Epithelial cell of umbilical artery (primary cell): ENCODE measurements around the gene EPHB3. TPM values are rescaled to one million over a fixed set of nuclear protein-coding genes. Genes with fewer than 3 reads are reported as not detected.

Experiments
- total RNA-seq: library from RNA; depleted of rRNA; stranded (reverse); fragments of >200 nt; gene quantifications from 2 replicates; pipeline ENCODE4 v1.2.3, GENCODE V29; 2014

The EPHB3 gene
- 0.15 TPM in 1 of 2 replicates, not detected in the other for total RNA-seq

GRCh38 chr3:184561061-184561912 is at the start of gene EPHB3:
EPHB3 (plus strand) TSS chr3:184561785; CDS start chr3:184562236, 451 bp downstream.

Other genes starting within 250 kb of the EPHB3 start
- 222 and 225 TPM in 2 replicates for gene EIF4G1, start 247.2 kb upstream of the EPHB3 start, total RNA-seq
- gene FAM131A, start 224.2 kb upstream of the EPHB3 start, total RNA-seq, result 30.9 and 37.1 TPM in 2 replicates
- 1.9 and 3.2 TPM in 2 replicates for gene CLCN2, start 200.2 kb upstream of the EPHB3 start, total RNA-seq
- gene POLR2H, start 200.1 kb upstream of the EPHB3 start, total RNA-seq, result 165 and 180 TPM in 2 replicates
- under 0.01 TPM in 1 of 2 replicates, not detected in the other for gene THPO, start 183.6 kb upstream of the EPHB3 start, total RNA-seq
- gene CHRD, start 181.7 kb upstream of the EPHB3 start, total RNA-seq, result 0.15 and 0.32 TPM in 2 replicates
- 11.7 and 16.1 TPM in 2 replicates for gene MAGEF1, start 150.3 kb downstream of the EPHB3 start, total RNA-seq